HG02678 (cell line): Measurements from ENCODE around the gene ANKS1B.
"Not testable (repeated sequence)": the region's sequence is repeated elsewhere in the genome, so short reads cannot be mapped to it uniquely, and the experiment has no call there.

Experiments
- ATAC-seq: cut with Tn5 transposase; IDR thresholded peaks from one replicate; pipeline ENCODE4 v1.9.1; 2021; ENCODE audit warnings: mild to moderate bottlenecking, moderate library complexity; ENCODE audit not compliant: unreplicated experiment

ANKS1B gene

GRCh38 chr12:98983647-98984046 lies 1001.1 kb downstream of the ANKS1B start:
- ATAC-seq, result no peak

- no peak for ATAC-seq
Observed at GRCh38 chr12:98980508-98980907, 1004.2 kb downstream of the ANKS1B start.

GRCh38 chr12:98977186-98977585 lies 1007.5 kb downstream of the ANKS1B start:
- ATAC-seq, result no peak

- ATAC-seq, result no peak
Observed at GRCh38 chr12:98974767-98975381, 1009.9 kb downstream of the ANKS1B start.

GRCh38 chr12:98973395-98973794 lies 1011.3 kb downstream of the ANKS1B start:
- ATAC-seq, result no peak

GRCh38 chr12:98970950-98971349 lies 1013.8 kb downstream of the ANKS1B start:
- no peak for ATAC-seq

- no peak for ATAC-seq
Observed at GRCh38 chr12:98970210-98970609, 1014.5 kb downstream of the ANKS1B start.

- no peak for ATAC-seq
Observed at GRCh38 chr12:98968896-98969295, 1015.8 kb downstream of the ANKS1B start.

- ATAC-seq, result not testable (repeated sequence)
Observed at GRCh38 chr12:98957135-98957534, 1027.6 kb downstream of the ANKS1B start.

- ATAC-seq, result peak; percentile 81
Observed at GRCh38 chr12:98955284-98955683, 1029.5 kb downstream of the ANKS1B start.

GRCh38 chr12:98954506-98954905 lies 1030.2 kb downstream of the ANKS1B start:
- no peak for ATAC-seq

GRCh38 chr12:98951406-98951805 lies 1033.3 kb downstream of the ANKS1B start:
- no peak for ATAC-seq

GRCh38 chr12:98948343-98948949 lies 1036.3 kb downstream of the ANKS1B start:
- ATAC-seq, result no peak

- ATAC-seq, result no peak
Observed at GRCh38 chr12:98945864-98946263, 1038.9 kb downstream of the ANKS1B start.

- no peak for ATAC-seq
Observed at GRCh38 chr12:98939926-98940325, 1044.8 kb downstream of the ANKS1B start.

GRCh38 chr12:98939350-98939749 lies 1045.4 kb downstream of the ANKS1B start:
- no peak for ATAC-seq

- no peak for ATAC-seq
Observed at GRCh38 chr12:98935847-98936246, 1048.9 kb downstream of the ANKS1B start.

GRCh38 chr12:98922871-98923270 lies 1061.9 kb downstream of the ANKS1B start:
- no peak for ATAC-seq

GRCh38 chr12:98918176-98918863 lies 1066.4 kb downstream of the ANKS1B start:
- no peak for ATAC-seq

- ATAC-seq, result no peak
Observed at GRCh38 chr12:98916106-98916505, 1068.6 kb downstream of the ANKS1B start.

- ATAC-seq, result no peak
Observed at GRCh38 chr12:98912401-98912974, 1072.2 kb downstream of the ANKS1B start.

GRCh38 chr12:98911396-98911795 lies 1073.3 kb downstream of the ANKS1B start:
- no peak for ATAC-seq
